ENCODE measurements around the gene SLC44A4. TPM values are rescaled to one million over a fixed set of nuclear protein-coding genes. Genes with fewer than 3 reads are reported as not detected.
A peak's percentile ranks its signal among the peaks of the same experiment; 100 is the strongest.
"Not testable (repeated sequence)": the region's sequence is repeated elsewhere in the genome, so short reads cannot be mapped to it uniquely, and the experiment has no call there.

Gene SLC44A4
- total RNA-seq, 1 donor from 2014 or later, result 0.51 TPM

- no peak for DNase-seq (ENCODE audit: low spot score)
Observed at GRCh38 chr6:31830886-31831335, 47.9 kb downstream of the SLC44A4 start.

- DNase-seq (ENCODE audit: low spot score), result no peak
Observed at GRCh38 chr6:31829633-31830283, 49.0 kb downstream of the SLC44A4 start.

- peak; percentile 98 for DNase-seq (ENCODE audit: low spot score)
Observed at GRCh38 chr6:31827286-31828079, 51.3 kb downstream of the SLC44A4 start, which contains the start of gene HSPA1B. Gene HSPA1B (plus strand): TSS chr6:31827738. CDS start chr6:31827951, 213 bp downstream.

DNA sequence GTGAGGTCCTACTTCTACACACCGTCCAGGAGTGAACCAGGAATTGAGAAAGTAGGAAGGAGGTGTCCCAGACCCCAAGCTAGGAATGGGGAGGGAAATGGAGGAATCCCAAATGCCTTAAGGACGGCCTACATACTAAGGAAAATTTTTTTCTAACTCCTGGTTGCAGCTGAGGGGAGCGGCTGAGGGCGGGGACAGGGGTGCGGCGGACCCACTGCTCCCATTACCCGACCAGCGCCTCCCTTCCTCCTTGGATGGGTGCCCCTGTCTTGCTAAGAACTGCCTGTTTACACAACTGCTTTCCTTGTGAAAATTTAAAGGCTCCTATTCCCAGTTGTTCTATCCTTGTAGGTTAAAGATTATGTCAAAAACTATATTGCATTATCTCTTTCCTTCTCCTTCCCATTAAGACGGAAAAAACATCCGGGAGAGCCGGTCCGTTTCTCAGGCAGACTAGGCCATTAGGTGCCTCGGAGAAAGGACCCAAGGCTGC is 52.0 kb downstream of the SLC44A4 start:
- peak; percentile 92 for DNase-seq (ENCODE audit: low spot score)

DNA sequence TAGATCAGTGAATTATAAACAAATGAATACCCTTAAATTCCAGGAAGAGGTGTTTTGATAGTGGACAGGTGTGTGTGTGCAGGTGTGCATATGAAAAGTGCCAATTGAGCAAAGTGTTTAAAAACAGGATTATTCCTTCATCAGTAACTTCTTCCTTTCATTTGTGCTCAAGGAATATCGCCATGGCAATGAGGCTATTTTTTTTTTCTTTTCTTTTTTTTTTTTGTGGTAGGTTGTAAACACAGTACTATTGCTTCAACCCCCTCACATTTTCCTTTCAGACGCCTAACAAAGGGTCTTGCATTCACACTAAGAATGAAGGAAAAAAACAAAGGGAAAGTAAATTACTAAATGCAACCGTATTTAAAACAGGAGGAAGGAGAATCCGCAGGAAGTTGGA is 53.2 kb downstream of the SLC44A4 start:
- DNase-seq (ENCODE audit: low spot score), result no peak

DNA sequence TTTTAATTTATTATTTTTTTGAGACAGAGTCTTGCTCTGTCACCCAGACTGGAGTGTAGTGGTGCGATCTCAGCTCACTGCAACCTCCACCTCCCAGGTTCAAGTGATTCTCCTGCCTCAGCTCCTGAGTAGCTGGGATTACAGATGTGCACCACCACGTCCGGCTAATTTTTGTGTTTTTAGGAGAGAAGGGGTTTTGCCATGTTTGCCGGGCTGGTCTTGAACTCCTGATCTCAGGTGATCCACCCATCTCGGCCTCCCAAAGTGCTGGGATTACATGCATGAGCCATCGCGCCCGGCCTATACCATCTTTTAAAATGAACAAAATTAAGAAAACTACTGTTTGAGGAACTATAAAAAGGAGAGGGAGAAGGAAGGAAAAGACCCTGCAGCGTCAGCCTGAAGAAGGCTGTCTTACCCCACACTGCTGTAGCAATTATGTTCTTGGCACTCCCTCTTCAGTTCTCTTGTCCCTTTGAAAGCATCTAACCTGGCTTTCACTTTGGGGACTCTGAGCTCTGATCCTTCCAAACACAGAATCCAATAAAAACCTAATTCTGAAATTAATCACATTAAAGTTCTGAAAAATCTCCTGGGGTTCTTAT is 55.1 kb downstream of the SLC44A4 start:
- not testable (repeated sequence) for DNase-seq (ENCODE audit: low spot score)

- DNase-seq (ENCODE audit: low spot score), result peak; percentile 91
Observed at GRCh38 chr6:31822036-31822821, 56.6 kb downstream of the SLC44A4 start.

GRCh38 chr6:31821301-31822035 is 57.3 kb downstream of the SLC44A4 start:
- DNase-seq (ENCODE audit: low spot score), result no peak

DNA sequence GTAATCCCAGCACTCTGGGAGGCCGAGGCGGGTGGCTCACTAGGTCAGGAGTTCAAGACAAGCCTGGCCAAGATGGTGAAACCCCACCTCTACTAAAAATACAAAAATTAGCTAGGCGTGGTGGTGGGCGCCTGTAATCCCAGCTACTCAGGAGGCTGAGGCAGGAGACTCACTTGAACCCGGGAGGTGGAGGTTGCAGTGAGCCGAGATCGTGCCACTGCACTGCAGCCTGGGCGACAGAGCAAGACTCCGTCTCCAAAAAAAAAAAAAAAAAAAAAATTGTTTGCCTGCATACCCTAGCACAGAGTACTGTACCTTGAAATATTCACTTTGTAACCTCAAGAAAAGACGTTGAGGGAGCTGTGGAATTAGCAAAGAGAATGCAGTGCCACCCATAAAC is 58.4 kb downstream of the SLC44A4 start:
- DNase-seq (ENCODE audit: low spot score), result not testable (repeated sequence)

- no peak for DNase-seq (ENCODE audit: low spot score)
Observed at GRCh38 chr6:31819871-31820299, 58.9 kb downstream of the SLC44A4 start.

- DNase-seq (ENCODE audit: low spot score), result not testable (repeated sequence)
Observed at GRCh38 chr6:31817929-31818511, 60.8 kb downstream of the SLC44A4 start.

DNA sequence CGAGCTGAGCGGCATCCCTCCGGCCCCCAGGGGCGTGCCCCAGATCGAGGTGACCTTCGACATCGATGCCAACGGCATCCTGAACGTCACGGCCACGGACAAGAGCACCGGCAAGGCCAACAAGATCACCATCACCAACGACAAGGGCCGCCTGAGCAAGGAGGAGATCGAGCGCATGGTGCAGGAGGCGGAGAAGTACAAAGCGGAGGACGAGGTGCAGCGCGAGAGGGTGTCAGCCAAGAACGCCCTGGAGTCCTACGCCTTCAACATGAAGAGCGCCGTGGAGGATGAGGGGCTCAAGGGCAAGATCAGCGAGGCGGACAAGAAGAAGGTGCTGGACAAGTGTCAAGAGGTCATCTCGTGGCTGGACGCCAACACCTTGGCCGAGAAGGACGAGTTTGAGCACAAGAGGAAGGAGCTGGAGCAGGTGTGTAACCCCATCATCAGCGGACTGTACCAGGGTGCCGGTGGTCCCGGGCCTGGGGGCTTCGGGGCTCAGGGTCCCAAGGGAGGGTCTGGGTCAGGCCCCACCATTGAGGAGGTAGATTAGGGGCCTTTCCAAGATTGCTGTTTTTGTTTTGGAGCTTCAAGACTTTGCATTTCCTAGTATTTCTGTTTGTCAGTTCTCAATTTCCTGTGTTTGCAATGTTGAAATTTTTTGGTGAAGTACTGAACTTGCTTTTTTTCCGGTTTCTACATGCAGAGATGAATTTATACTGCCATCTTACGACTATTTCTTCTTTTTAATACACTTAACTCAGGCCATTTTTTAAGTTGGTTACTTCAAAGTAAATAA is 61.5 kb downstream of the SLC44A4 start:
- not testable (repeated sequence) for DNase-seq (ENCODE audit: low spot score)

DNA sequence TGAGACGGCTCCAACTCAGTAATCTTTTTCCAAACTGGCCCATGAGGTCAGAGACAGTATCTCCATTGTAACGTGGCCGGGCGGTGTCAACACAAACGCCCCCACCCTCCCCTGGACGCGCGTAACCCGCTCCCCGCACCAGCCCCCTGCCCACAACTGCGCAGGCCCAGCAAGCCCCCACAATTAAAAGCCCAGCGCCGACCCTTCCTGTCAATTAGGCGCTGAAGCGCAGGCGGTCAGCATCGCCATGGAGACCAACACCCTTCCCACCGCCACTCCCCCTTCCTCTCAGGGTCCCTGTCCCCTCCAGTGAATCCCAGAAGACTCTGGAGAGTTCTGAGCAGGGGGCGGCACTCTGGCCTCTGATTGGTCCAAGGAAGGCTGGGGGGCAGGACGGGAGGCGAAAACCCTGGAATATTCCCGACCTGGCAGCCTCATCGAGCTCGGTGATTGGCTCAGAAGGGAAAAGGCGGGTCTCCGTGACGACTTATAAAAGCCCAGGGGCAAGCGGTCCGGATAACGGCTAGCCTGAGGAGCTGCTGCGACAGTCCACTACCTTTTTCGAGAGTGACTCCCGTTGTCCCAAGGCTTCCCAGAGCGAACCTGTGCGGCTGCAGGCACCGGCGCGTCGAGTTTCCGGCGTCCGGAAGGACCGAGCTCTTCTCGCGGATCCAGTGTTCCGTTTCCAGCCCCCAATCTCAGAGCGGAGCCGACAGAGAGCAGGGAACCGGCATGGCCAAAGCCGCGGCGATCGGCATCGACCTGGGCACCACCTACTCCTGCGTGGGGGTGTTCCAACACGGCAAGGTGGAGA is 63.6 kb downstream of the SLC44A4 start, which contains the start of the genes HSPA1A and HSPA1L:
Gene HSPA1A (plus strand): TSS at position 519 of the 814 bp plus-strand sequence. CDS start 214 bp downstream, at position 733.
Gene HSPA1L (minus strand): TSS at position 259 of the 814 bp plus-strand sequence. CDS start 3,311 bp downstream, outside the sequence.
- DNase-seq (ENCODE audit: low spot score), result peak; percentile 97

- DNase-seq (ENCODE audit: low spot score), result peak; percentile 95
Observed at GRCh38 chr6:31814677-31815024, 64.1 kb downstream of the SLC44A4 start.

DNA sequence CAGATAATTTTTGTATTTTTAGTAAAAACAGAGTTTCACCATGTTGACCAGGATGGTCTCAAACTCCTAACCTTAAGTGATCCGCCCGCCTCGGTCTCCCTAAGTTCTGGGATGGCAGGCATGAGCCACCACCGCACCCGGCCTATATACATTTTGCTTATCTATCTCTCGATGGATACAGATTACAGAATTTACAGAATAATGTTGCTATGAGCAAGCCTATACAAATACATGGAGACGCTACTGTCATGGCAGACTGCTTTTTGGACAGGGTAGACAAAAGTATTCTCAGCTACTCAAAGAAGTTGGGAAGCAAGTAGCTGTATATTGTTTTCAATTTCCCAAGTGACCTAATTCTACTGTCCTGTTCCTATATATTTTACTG is 65.3 kb downstream of the SLC44A4 start:
- DNase-seq (ENCODE audit: low spot score), result no peak

Measured in mesenteric fat pad (tissue), 1 donor.